ENCODE measurements around the gene DTD1.

DNA sequence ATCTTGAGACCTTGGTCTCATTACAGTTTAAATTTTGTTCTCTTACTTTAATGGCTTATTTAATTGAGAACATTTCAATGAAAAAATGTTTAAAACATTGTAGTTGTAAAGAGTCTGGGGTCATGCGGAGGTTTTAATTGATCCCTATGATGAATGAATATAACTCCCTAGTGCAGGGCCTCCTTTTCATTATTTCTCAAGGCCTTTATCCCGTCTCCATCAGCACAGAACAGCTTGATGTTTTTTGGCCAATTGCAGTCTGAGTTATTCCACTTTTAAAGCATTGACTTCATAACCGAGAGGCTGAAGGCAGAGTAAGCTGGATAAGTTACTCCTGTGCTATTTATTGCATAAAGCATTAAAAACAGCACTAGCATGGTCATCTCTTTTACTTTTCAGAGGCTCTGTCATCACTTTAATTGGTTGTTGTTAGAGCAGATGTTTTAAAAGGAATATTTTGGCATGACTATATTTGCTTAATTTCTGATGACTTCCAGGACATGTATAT, 83.4 kb downstream of the DTD1 start:
- TF ChIP-seq, protein P1, sequence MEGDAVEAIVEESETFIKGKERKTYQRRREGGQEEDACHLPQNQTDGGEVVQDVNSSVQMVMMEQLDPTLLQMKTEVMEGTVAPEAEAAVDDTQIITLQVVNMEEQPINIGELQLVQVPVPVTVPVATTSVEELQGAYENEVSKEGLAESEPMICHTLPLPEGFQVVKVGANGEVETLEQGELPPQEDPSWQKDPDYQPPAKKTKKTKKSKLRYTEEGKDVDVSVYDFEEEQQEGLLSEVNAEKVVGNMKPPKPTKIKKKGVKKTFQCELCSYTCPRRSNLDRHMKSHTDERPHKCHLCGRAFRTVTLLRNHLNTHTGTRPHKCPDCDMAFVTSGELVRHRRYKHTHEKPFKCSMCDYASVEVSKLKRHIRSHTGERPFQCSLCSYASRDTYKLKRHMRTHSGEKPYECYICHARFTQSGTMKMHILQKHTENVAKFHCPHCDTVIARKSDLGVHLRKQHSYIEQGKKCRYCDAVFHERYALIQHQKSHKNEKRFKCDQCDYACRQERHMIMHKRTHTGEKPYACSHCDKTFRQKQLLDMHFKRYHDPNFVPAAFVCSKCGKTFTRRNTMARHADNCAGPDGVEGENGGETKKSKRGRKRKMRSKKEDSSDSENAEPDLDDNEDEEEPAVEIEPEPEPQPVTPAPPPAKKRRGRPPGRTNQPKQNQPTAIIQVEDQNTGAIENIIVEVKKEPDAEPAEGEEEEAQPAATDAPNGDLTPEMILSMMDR (IDR thresholded peaks at IDR 0.05; ENCODE audit: borderline replicate concordance, extremely low read depth, low read length, poor library complexity, severe bottlenecking), result no peak
- TF ChIP-seq EZH2 (IDR thresholded peaks at IDR 0.05; ENCODE audit: borderline replicate concordance, low read depth, low read length, severe bottlenecking), result no peak
